GM12801 (cell line): ENCODE results near the gene IGFN1.

Experiments used
- CTCF ChIP-seq: IDR thresholded peaks from one replicate; pipeline ENCODE4 v1.5.1; 2011; ENCODE audit warnings: control low read depth; ENCODE audit not compliant: insufficient read length; ENCODE audit errors: extremely low read depth

Gene IGFN1

GRCh38 chr1:201190624-201191051 lies at the start of gene IGFN1:
TSS of gene IGFN1 (plus strand) at chr1:201190824. CDS start at chr1:201193294, 2,470 bp downstream.
- TF ChIP-seq CTCF, result no peak

GRCh38 chr1:201140941-201141260 lies 49.7 kb upstream of the IGFN1 start:
- TF ChIP-seq CTCF, result no peak

GRCh38 chr1:201141418-201141817 lies 49.2 kb upstream of the IGFN1 start:
- TF ChIP-seq CTCF, result no peak

GRCh38 chr1:201142011-201142848 lies 48.4 kb upstream of the IGFN1 start:
- no peak for TF ChIP-seq CTCF

- TF ChIP-seq CTCF, result no peak
Observed at GRCh38 chr1:201142849-201143725, 47.5 kb upstream of the IGFN1 start.

- no peak for TF ChIP-seq CTCF
Observed at GRCh38 chr1:201143726-201144635, 46.6 kb upstream of the IGFN1 start.

- no peak for TF ChIP-seq CTCF
Observed at GRCh38 chr1:201144701-201145100, 45.9 kb upstream of the IGFN1 start.
